ENCODE measurements around the gene SAMSN1. TPM values are rescaled to one million over a fixed set of nuclear protein-coding genes. Genes with fewer than 3 reads are reported as not detected.

SAMSN1 gene
- total RNA-seq, 1 experiment from 2014 or later: 2.8 TPM

- Histone ChIP-seq H3T11ph (ENCODE audit: low read length) (no peak overlapping the region), H2BK5ac (ENCODE audit: insufficient read length, low read length) (no peak overlapping the region), H3K23me2 (ENCODE audit: insufficient read length, low read depth, low read length, poor library complexity, severe bottlenecking) (no peaks in the 10 kb centered on the region), H3K9ac (ENCODE audit: extremely low read depth, insufficient read length, low read length) (no peak overlapping the region), H2AK5ac (ENCODE audit: insufficient read length, low read length) (no peak overlapping the region), H3K4me2 (ENCODE audit: insufficient read depth, insufficient read length, low read length) (no peak overlapping the region), H2BK120ac (ENCODE audit: low read depth, low read length, poor library complexity, severe bottlenecking) (no peak overlapping the region), H3K27me3 (ENCODE audit: insufficient read depth, low read length) (no peaks in the 10 kb centered on the region), H3K79me2 (ENCODE audit: insufficient read depth, low read length) (no peaks in the 10 kb centered on the region), H4K8ac (replicated peaks; ENCODE audit: insufficient read length, low read depth, low read length) (no peak overlapping the region), H3K56ac (ENCODE audit: insufficient read length, low read depth, low read length) (no peak overlapping the region), H4K5ac (ENCODE audit: insufficient read length, low read depth, low read length) (no peak overlapping the region), H3K14ac (ENCODE audit: insufficient read depth, low read length) (no peak overlapping the region), H3K4ac (ENCODE audit: low read depth, low read length) (no peak overlapping the region), H3K4me1 (ENCODE audit: insufficient read depth, low read length) (no peaks in the 10 kb centered on the region; the same call in 1 of the 2 replicates), H2BK20ac (ENCODE audit: low read depth, low read length, poor library complexity, severe bottlenecking) (no peak overlapping the region), H2BK15ac (ENCODE audit: low read depth, low read length) (no peak overlapping the region), H3K9me3 (ENCODE audit: control insufficient read depth, low read depth, low read length) (no peaks in the 10 kb centered on the region), H3K27ac (ENCODE audit: insufficient read length, low read depth, low read length) (no peak overlapping the region), H2AFZ (ENCODE audit: low read length) (no peak overlapping the region), H3K18ac (ENCODE audit: insufficient read length, low read depth, low read length) (no peak overlapping the region), H4K20me1 (ENCODE audit: control insufficient read depth, insufficient read depth, insufficient read length) (no peaks in the 10 kb centered on the region), H4K91ac (ENCODE audit: insufficient read length, low read depth, low read length) (no peak overlapping the region), H2BK12ac (ENCODE audit: insufficient read length, low read depth, low read length) (no peak overlapping the region), H3K23ac (ENCODE audit: insufficient read length, low read depth, low read length) (no peak overlapping the region), H3K79me1 (ENCODE audit: insufficient read depth, low read depth, low read length, poor library complexity, severe bottlenecking) (no peaks in the 10 kb centered on the region)
- Mint-ChIP-seq H3K4me1 (0 out of 4 replicates have a peak, but pooled peaks cover 0 to 8% of the 10 kb centered on the region in 2 experiments), H3K9me3 (peaks cover 4 to 7% of the 10 kb centered on the region in 2 experiments), H3K36me3 (ENCODE audit: insufficient read depth in 1 of 3, low read depth in 3 of 3) (peaks cover 4 to 5% (median 4%) of the 10 kb centered on the region in 3 experiments), H3K27me3 (ENCODE audit: low read depth) (no peaks in the 10 kb centered on the region), H3K4me3 (no peak overlapping the region), H3K27ac (no peak overlapping the region)
- TF ChIP-seq, protein P1, sequence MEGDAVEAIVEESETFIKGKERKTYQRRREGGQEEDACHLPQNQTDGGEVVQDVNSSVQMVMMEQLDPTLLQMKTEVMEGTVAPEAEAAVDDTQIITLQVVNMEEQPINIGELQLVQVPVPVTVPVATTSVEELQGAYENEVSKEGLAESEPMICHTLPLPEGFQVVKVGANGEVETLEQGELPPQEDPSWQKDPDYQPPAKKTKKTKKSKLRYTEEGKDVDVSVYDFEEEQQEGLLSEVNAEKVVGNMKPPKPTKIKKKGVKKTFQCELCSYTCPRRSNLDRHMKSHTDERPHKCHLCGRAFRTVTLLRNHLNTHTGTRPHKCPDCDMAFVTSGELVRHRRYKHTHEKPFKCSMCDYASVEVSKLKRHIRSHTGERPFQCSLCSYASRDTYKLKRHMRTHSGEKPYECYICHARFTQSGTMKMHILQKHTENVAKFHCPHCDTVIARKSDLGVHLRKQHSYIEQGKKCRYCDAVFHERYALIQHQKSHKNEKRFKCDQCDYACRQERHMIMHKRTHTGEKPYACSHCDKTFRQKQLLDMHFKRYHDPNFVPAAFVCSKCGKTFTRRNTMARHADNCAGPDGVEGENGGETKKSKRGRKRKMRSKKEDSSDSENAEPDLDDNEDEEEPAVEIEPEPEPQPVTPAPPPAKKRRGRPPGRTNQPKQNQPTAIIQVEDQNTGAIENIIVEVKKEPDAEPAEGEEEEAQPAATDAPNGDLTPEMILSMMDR (conservative IDR thresholded peaks at IDR 0.05): no peak
- WGBS (ENCODE audit: extremely low coverage, insufficient read length, low lambda C conversion rate): no CpG with 5 or more reads among the region's 7 CpGs
- DNase-seq: no peak
Measured at GRCh38 chr21:14589855-14590563, 43.9 kb upstream of the SAMSN1 start.

All from H9 (cell line).